ENCODE measurements around the gene ARHGAP15.

The ARHGAP15 gene

GRCh38 chr2:143524119-143524553, 394.9 kb downstream of the ARHGAP15 start:
- H3K9me3 ChIP-seq (ENCODE audit: insufficient read depth, low read length), result no peaks in the 10 kb centered on the region
- H3K27me3 ChIP-seq (ENCODE audit: insufficient read depth, insufficient read length), result no peaks in the 10 kb centered on the region
- H3K4me1 ChIP-seq (ENCODE audit: insufficient read depth, insufficient read length), result no peaks in the 10 kb centered on the region
- DNase-seq (ENCODE audit: low read depth, low spot score), result no peak
- no peak overlapping the region for H3K4me3 ChIP-seq (ENCODE audit: insufficient read length, low read depth)
- H3K36me3 ChIP-seq (ENCODE audit: insufficient read depth, insufficient read length, low read length), result no peaks in the 10 kb centered on the region
- TF ChIP-seq SUZ12 (IDR thresholded peaks at IDR 0.05; ENCODE audit: extremely low read depth, insufficient read depth, insufficient read length) (no peak), YY1 (IDR thresholded peaks at IDR 0.05; ENCODE audit: insufficient read depth, insufficient read length) (no peak), ZNF274 (IDR thresholded peaks at IDR 0.05; ENCODE audit: low read depth, low read length) (no peak)
- H3K9ac ChIP-seq (ENCODE audit: insufficient read length, low read depth), result no peak overlapping the region

DNA sequence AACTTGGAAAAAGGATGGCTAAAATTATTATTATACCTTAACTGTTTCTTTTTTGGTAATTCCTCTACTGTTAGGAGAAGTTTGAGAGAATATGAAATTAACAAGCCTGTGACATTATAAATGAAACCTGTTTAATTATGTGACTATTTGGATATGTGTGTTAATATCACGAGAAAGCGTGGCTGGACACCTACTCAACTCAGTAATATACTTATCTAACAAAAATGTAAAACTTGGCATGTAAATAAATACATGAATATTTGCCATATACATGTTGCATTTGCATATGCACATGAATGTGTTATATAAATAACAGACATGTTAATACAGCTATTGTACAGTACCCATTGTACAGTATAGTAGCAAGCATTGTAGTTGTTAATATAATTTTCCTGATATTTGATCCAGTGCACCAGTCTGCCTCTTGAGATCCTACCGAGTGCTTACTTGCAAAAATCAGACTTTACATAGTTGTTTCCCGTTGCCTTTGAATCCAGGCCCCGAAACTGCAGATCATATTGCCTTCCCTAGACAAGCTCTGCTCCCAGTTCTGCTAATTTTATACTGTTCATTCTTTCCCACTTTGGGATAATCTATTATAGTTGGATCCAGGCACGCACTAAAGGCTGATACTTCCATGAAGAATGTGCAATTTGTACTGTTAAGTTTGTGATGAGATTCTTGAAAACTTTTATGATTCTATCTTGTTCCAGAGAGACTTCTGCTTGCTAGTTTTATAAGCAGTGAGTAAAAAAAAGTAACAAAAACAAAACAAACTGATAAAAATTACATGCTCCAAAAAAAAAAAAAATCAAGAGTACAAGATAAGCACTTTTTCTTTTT, 395.6 kb downstream of the ARHGAP15 start:
- H3K9ac ChIP-seq (ENCODE audit: insufficient read length, low read depth), result no peak overlapping the region
- TF ChIP-seq YY1 (IDR thresholded peaks at IDR 0.05; ENCODE audit: insufficient read depth, insufficient read length) (no peak), SUZ12 (IDR thresholded peaks at IDR 0.05; ENCODE audit: extremely low read depth, insufficient read depth, insufficient read length) (no peak), ZNF274 (IDR thresholded peaks at IDR 0.05; ENCODE audit: low read depth, low read length) (no peak)
- H3K9me3 ChIP-seq (ENCODE audit: insufficient read depth, low read length), result no peaks in the 10 kb centered on the region
- H3K36me3 ChIP-seq (ENCODE audit: insufficient read depth, insufficient read length, low read length), result no peaks in the 10 kb centered on the region
- no peak for DNase-seq (ENCODE audit: low read depth, low spot score)
- H3K27me3 ChIP-seq (ENCODE audit: insufficient read depth, insufficient read length), result no peaks in the 10 kb centered on the region
- no peaks in the 10 kb centered on the region for H3K4me1 ChIP-seq (ENCODE audit: insufficient read depth, insufficient read length)
- no peak overlapping the region for H3K4me3 ChIP-seq (ENCODE audit: insufficient read length, low read depth)

DNA sequence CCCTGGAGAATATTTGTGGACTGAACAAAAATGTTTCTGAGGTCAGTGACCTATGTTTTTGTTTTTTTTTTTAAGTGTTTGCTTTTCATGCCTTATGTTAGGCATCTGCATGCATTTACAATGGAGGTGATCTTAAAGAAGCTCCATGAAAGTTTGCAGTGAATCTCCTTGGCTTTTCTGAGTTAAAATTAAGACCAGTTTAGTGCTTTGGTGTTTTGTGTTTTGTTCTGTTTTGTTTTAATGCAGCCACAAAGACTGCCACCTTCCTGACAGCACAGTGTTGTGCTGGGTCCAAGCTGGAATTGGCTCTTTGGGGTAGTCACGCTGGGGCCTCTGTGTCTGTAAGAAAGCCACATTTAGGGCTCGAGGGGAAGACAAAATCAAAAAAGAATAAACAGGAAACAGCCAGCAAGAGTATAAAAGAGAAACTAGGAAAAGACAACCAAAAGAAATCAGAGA, 396.2 kb downstream of the ARHGAP15 start:
- H3K9me3 ChIP-seq (ENCODE audit: insufficient read depth, low read length), result no peaks in the 10 kb centered on the region
- no peaks in the 10 kb centered on the region for H3K4me1 ChIP-seq (ENCODE audit: insufficient read depth, insufficient read length)
- H3K36me3 ChIP-seq (ENCODE audit: insufficient read depth, insufficient read length, low read length), result no peaks in the 10 kb centered on the region
- no peak overlapping the region for H3K4me3 ChIP-seq (ENCODE audit: insufficient read length, low read depth)
- no peak for TF ChIP-seq SUZ12 (IDR thresholded peaks at IDR 0.05; ENCODE audit: extremely low read depth, insufficient read depth, insufficient read length)
- no peak for TF ChIP-seq ZNF274 (IDR thresholded peaks at IDR 0.05; ENCODE audit: low read depth, low read length)
- no peak for TF ChIP-seq YY1 (IDR thresholded peaks at IDR 0.05; ENCODE audit: insufficient read depth, insufficient read length)
- no peaks in the 10 kb centered on the region for H3K27me3 ChIP-seq (ENCODE audit: insufficient read depth, insufficient read length)
- DNase-seq (ENCODE audit: low read depth, low spot score), result no peak
- H3K9ac ChIP-seq (ENCODE audit: insufficient read length, low read depth), result no peak overlapping the region

GRCh38 chr2:143526498-143526897, 397.3 kb downstream of the ARHGAP15 start:
- no peak for DNase-seq (ENCODE audit: low read depth, low spot score)
- Histone ChIP-seq H3K9me3 (ENCODE audit: insufficient read depth, low read length) (no peaks in the 10 kb centered on the region), H3K36me3 (ENCODE audit: insufficient read depth, insufficient read length, low read length) (no peaks in the 10 kb centered on the region), H3K9ac (ENCODE audit: insufficient read length, low read depth) (no peak overlapping the region), H3K4me1 (ENCODE audit: insufficient read depth, insufficient read length) (no peaks in the 10 kb centered on the region), H3K4me3 (ENCODE audit: insufficient read length, low read depth) (no peak overlapping the region), H3K27me3 (ENCODE audit: insufficient read depth, insufficient read length) (no peaks in the 10 kb centered on the region)
- TF ChIP-seq SUZ12 (IDR thresholded peaks at IDR 0.05; ENCODE audit: extremely low read depth, insufficient read depth, insufficient read length) (no peak), ZNF274 (IDR thresholded peaks at IDR 0.05; ENCODE audit: low read depth, low read length) (no peak), YY1 (IDR thresholded peaks at IDR 0.05; ENCODE audit: insufficient read depth, insufficient read length) (no peak)

GRCh38 chr2:143528021-143528420, 398.8 kb downstream of the ARHGAP15 start:
- TF ChIP-seq YY1 (IDR thresholded peaks at IDR 0.05; ENCODE audit: insufficient read depth, insufficient read length) (no peak), SUZ12 (IDR thresholded peaks at IDR 0.05; ENCODE audit: extremely low read depth, insufficient read depth, insufficient read length) (no peak), ZNF274 (IDR thresholded peaks at IDR 0.05; ENCODE audit: low read depth, low read length) (no peak)
- Histone ChIP-seq H3K36me3 (ENCODE audit: insufficient read depth, insufficient read length, low read length) (no peaks in the 10 kb centered on the region), H3K4me3 (ENCODE audit: insufficient read length, low read depth) (no peak overlapping the region), H3K4me1 (ENCODE audit: insufficient read depth, insufficient read length) (no peaks in the 10 kb centered on the region), H3K27me3 (ENCODE audit: insufficient read depth, insufficient read length) (no peaks in the 10 kb centered on the region), H3K9ac (ENCODE audit: insufficient read length, low read depth) (no peak overlapping the region), H3K9me3 (ENCODE audit: insufficient read depth, low read length) (no peaks in the 10 kb centered on the region)
- DNase-seq (ENCODE audit: low read depth, low spot score), result no peak

DNA sequence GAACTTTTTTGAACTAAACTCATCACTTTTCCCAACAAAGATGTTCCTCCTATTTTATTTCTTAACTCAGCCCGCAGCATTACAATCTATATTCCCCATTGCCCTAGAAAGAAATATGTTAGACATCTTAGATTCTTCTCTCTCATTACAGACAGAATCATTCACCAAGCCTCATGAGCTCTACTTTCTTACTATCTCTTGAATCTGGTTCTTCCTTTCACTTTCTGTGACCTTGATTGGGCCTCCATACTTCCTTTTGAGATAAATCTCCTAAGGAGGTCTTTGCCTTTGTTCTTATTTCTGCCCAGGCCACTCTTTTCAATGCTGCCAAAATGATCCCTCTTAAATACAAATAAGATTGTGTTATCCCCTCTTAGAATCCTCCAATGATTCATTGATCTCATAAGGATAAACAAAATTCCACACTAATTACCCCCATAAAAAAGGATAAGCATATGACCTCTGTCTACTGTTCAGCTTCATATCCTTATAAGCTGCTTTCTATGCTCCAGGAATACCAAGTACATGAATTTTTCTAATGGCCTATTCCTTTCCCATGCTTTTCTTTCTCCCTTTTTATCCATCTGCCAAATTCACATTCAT, 400.0 kb downstream of the ARHGAP15 start:
- no peaks in the 10 kb centered on the region for H3K36me3 ChIP-seq (ENCODE audit: insufficient read depth, insufficient read length, low read length)
- no peaks in the 10 kb centered on the region for H3K27me3 ChIP-seq (ENCODE audit: insufficient read depth, insufficient read length)
- TF ChIP-seq ZNF274 (IDR thresholded peaks at IDR 0.05; ENCODE audit: low read depth, low read length) (no peak), YY1 (IDR thresholded peaks at IDR 0.05; ENCODE audit: insufficient read depth, insufficient read length) (no peak), SUZ12 (IDR thresholded peaks at IDR 0.05; ENCODE audit: extremely low read depth, insufficient read depth, insufficient read length) (no peak)
- no peak overlapping the region for H3K4me3 ChIP-seq (ENCODE audit: insufficient read length, low read depth)
- no peaks in the 10 kb centered on the region for H3K4me1 ChIP-seq (ENCODE audit: insufficient read depth, insufficient read length)
- no peaks in the 10 kb centered on the region for H3K9me3 ChIP-seq (ENCODE audit: insufficient read depth, low read length)
- no peak for DNase-seq (ENCODE audit: low read depth, low spot score)
- H3K9ac ChIP-seq (ENCODE audit: insufficient read length, low read depth), result no peak overlapping the region

- TF ChIP-seq SUZ12 (IDR thresholded peaks at IDR 0.05; ENCODE audit: extremely low read depth, insufficient read depth, insufficient read length) (no peak), YY1 (IDR thresholded peaks at IDR 0.05; ENCODE audit: insufficient read depth, insufficient read length) (no peak), ZNF274 (IDR thresholded peaks at IDR 0.05; ENCODE audit: low read depth, low read length) (no peak)
- Histone ChIP-seq H3K27me3 (ENCODE audit: insufficient read depth, insufficient read length) (no peaks in the 10 kb centered on the region), H3K4me1 (ENCODE audit: insufficient read depth, insufficient read length) (no peaks in the 10 kb centered on the region), H3K9me3 (ENCODE audit: insufficient read depth, low read length) (no peaks in the 10 kb centered on the region), H3K36me3 (ENCODE audit: insufficient read depth, insufficient read length, low read length) (no peaks in the 10 kb centered on the region), H3K4me3 (ENCODE audit: insufficient read length, low read depth) (no peak overlapping the region), H3K9ac (ENCODE audit: insufficient read length, low read depth) (no peak overlapping the region)
- DNase-seq (ENCODE audit: low read depth, low spot score), result no peak
Measured at GRCh38 chr2:143530758-143531157, 401.5 kb downstream of the ARHGAP15 start.

Data from NT2/D1 (cell line).